Measurements from ENCODE around the gene BCL11B.

The BCL11B gene

GRCh38 chr14:99286761-99287160 is 14.8 kb upstream of the BCL11B start:
- no peak for DNase-seq

GRCh38 chr14:99284254-99285004 is 12.4 kb upstream of the BCL11B start:
- DNase-seq = no peak

GRCh38 chr14:99282261-99283050 is 10.5 kb upstream of the BCL11B start:
- no peak for DNase-seq

GRCh38 chr14:99281396-99281795 is 9.4 kb upstream of the BCL11B start:
- no peak for DNase-seq

GRCh38 chr14:99280852-99281251 is 8.9 kb upstream of the BCL11B start:
- DNase-seq = no peak

- DNase-seq = no peak
Measured at GRCh38 chr14:99280066-99280731, 8.2 kb upstream of the BCL11B start.

GRCh38 chr14:99278836-99279235 is 6.8 kb upstream of the BCL11B start:
- no peak for DNase-seq

- DNase-seq = no peak
Measured at GRCh38 chr14:99277530-99277929, 5.5 kb upstream of the BCL11B start.

- DNase-seq = no peak
Measured at GRCh38 chr14:99276482-99276881, 4.5 kb upstream of the BCL11B start.

GRCh38 chr14:99275222-99275584 is 3.2 kb upstream of the BCL11B start:
- DNase-seq = no peak

GRCh38 chr14:99274346-99275221 is 2.6 kb upstream of the BCL11B start:
- DNase-seq = peak; percentile 65

GRCh38 chr14:99273766-99274345 is 1.9 kb upstream of the BCL11B start:
- DNase-seq = no peak

- peak; percentile 63 for DNase-seq
Measured at GRCh38 chr14:99272899-99273765, 1.1 kb upstream of the BCL11B start.

- no peak for DNase-seq
Measured at GRCh38 chr14:99272632-99272898, 568 bp upstream of the BCL11B start.

- no peak for DNase-seq
Measured at GRCh38 chr14:99271221-99271941, 616 bp downstream of the BCL11B start.

GRCh38 chr14:99270458-99271220 is 1.4 kb downstream of the BCL11B start:
- no peak for DNase-seq

GRCh38 chr14:99268810-99269707 is 2.9 kb downstream of the BCL11B start:
- DNase-seq = no peak

GRCh38 chr14:99267837-99268781 is 3.9 kb downstream of the BCL11B start:
- peak; percentile 54 for DNase-seq

Measured in stimulated activated CD4-positive, alpha-beta T cell treated with anti-CD3 and anti-CD28 coated beads, Interleukin-4, amount 100 ng/mL, for 24 hours (primary cell).